Measurements from ENCODE around the gene ABCB1.

DNA sequence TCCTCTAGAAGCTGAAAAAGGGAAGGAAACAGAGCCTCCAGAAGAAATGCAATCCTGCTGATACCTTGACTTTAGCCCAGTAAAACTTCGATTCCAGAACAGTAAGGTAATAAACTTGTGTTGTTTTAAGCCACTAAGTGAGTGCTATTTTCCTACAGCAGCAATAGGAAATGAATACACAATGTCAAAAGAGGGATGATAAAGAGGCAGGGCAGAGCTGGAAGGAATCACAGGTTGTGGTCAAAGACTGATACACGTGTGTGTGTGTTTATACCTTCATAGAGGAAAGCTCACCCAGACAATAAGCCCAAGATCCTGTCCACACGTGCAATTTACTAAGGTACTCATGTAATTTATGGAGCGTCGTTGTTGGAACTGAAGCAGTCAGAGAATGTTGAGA is 9.5 kb downstream of the ABCB1 start:
- TF ChIP-seq CTCF (conservative IDR thresholded peaks at IDR 0.05; ENCODE audit: low read depth, low read length) (no peak), EZH2 (IDR thresholded peaks at IDR 0.05; ENCODE audit: low read length, unreplicated experiment) (no peak)

Measured in PC-3 (cell line).